Effector memory CD4-positive, alpha-beta T cell (primary cell): ENCODE results near the gene USP12.

Source experiments
- DNase-seq, 3 donors: peaks; one replicate each; pipeline ENCODE4 v3.0.0-alpha.2; 2020
- H3K27ac ChIP-seq: 2 replicates; pipeline ENCODE4 v1.7.0; 2013; ENCODE audit warnings: mild to moderate bottlenecking, low read length, moderate library complexity; ENCODE audit not compliant: insufficient read depth, poor library complexity, severe bottlenecking
- H3K27me3 ChIP-seq: replicated peaks from 2 replicates; pipeline ENCODE4 v1.7.0; 2013; ENCODE audit warnings: mild to moderate bottlenecking, low read length; ENCODE audit not compliant: insufficient read depth, control insufficient read depth, poor library complexity, severe bottlenecking
- H3K36me3 ChIP-seq: 2 replicates; pipeline ENCODE4 v1.7.0; 2013; ENCODE audit warnings: mild to moderate bottlenecking, low read length, moderate library complexity; ENCODE audit not compliant: control insufficient read depth, insufficient read depth
- H3K4me1 ChIP-seq: 2 replicates; pipeline ENCODE4 v1.7.0; 2013; ENCODE audit warnings: low read length, mild to moderate bottlenecking; ENCODE audit not compliant: control insufficient read depth, insufficient read depth, poor library complexity, severe bottlenecking
- H3K4me3 ChIP-seq: 2 replicates; pipeline ENCODE4 v1.7.0; 2013; ENCODE audit warnings: low read length, low read depth, mild to moderate bottlenecking; ENCODE audit not compliant: insufficient read depth, poor library complexity, severe bottlenecking
- H3K9me3 ChIP-seq: 2 replicates; pipeline ENCODE4 v1.7.0; 2013; ENCODE audit warnings: mild to moderate bottlenecking, low read length, moderate library complexity; ENCODE audit not compliant: control insufficient read depth

USP12 gene

GRCh38 chr13:27188239-27188638 is 16.6 kb upstream of the USP12 start:
- H3K9me3 ChIP-seq: no peaks in the 10 kb centered on the region
- no peaks in the 10 kb centered on the region for H3K4me1 ChIP-seq
- no peak overlapping the region for H3K27ac ChIP-seq
- DNase-seq: no peak
- no peak overlapping the region for H3K4me3 ChIP-seq
- no peaks in the 10 kb centered on the region for H3K27me3 ChIP-seq
- H3K36me3 ChIP-seq: no peaks in the 10 kb centered on the region

GRCh38 chr13:27186295-27186694 is 14.7 kb upstream of the USP12 start:
- Histone ChIP-seq H3K4me3 (no peak overlapping the region), H3K27ac (no peak overlapping the region), H3K9me3 (no peaks in the 10 kb centered on the region), H3K36me3 (no peaks in the 10 kb centered on the region), H3K4me1 (no peaks in the 10 kb centered on the region), H3K27me3 (no peaks in the 10 kb centered on the region)
- DNase-seq: no peak

- H3K27ac ChIP-seq: no peak overlapping the region
- no peaks in the 10 kb centered on the region for H3K9me3 ChIP-seq
- DNase-seq: no peak
- no peaks in the 10 kb centered on the region for H3K36me3 ChIP-seq
- H3K4me3 ChIP-seq: no peak overlapping the region
- no peaks in the 10 kb centered on the region for H3K27me3 ChIP-seq
- no peaks in the 10 kb centered on the region for H3K4me1 ChIP-seq
These were observed 12.0 kb upstream of the USP12 start for GRCh38 chr13:27183561-27184147.

GRCh38 chr13:27182844-27183497 is 11.4 kb upstream of the USP12 start:
- DNase-seq: no peak
- Histone ChIP-seq H3K36me3 (no peaks in the 10 kb centered on the region), H3K4me3 (no peak overlapping the region), H3K9me3 (no peaks in the 10 kb centered on the region), H3K27ac (no peak overlapping the region), H3K27me3 (no peaks in the 10 kb centered on the region), H3K4me1 (no peaks in the 10 kb centered on the region)

GRCh38 chr13:27182054-27182453 is 10.4 kb upstream of the USP12 start:
- Histone ChIP-seq H3K4me1 (no peaks in the 10 kb centered on the region), H3K27me3 (no peaks in the 10 kb centered on the region), H3K36me3 (no peaks in the 10 kb centered on the region), H3K9me3 (no peaks in the 10 kb centered on the region), H3K4me3 (no peak overlapping the region), H3K27ac (no peak overlapping the region)
- no peak for DNase-seq

GRCh38 chr13:27177852-27178251 is 6.2 kb upstream of the USP12 start:
- Histone ChIP-seq H3K36me3 (no peaks in the 10 kb centered on the region), H3K4me3 (no peak overlapping the region), H3K4me1 (no peaks in the 10 kb centered on the region), H3K9me3 (no peaks in the 10 kb centered on the region), H3K27me3 (no peaks in the 10 kb centered on the region), H3K27ac (no peak overlapping the region)
- no peak for DNase-seq

GRCh38 chr13:27176470-27177410 is 5.1 kb upstream of the USP12 start:
- Histone ChIP-seq H3K4me1 (no peaks in the 10 kb centered on the region), H3K9me3 (no peaks in the 10 kb centered on the region), H3K36me3 (no peaks in the 10 kb centered on the region), H3K27me3 (no peaks in the 10 kb centered on the region), H3K4me3 (no peak overlapping the region), H3K27ac (no peak overlapping the region)
- DNase-seq: no peak

- no peak overlapping the region for H3K4me3 ChIP-seq
- DNase-seq: no peak
These were observed 3.3 kb upstream of the USP12 start for GRCh38 chr13:27174766-27175455.

GRCh38 chr13:27172495-27172842 is 858 bp upstream of the USP12 start:
- H3K27ac ChIP-seq: peak overlapping the region; percentile 91
- H3K27me3 ChIP-seq: no peaks in the 10 kb centered on the region
- DNase-seq: no peak
- H3K9me3 ChIP-seq: no peaks in the 10 kb centered on the region
- no peaks in the 10 kb centered on the region for H3K36me3 ChIP-seq
- peaks cover 16% of the 10 kb centered on the region for H3K4me1 ChIP-seq
- H3K4me3 ChIP-seq: peak overlapping the region; percentile 83

More at GRCh38 chr13:27174766-27175455, 3.3 kb upstream of the USP12 start:
- H3K4me1 ChIP-seq: no peaks in the 10 kb centered on the region
- no peaks in the 10 kb centered on the region for H3K9me3 ChIP-seq
- no peaks in the 10 kb centered on the region for H3K36me3 ChIP-seq
- H3K27me3 ChIP-seq: no peaks in the 10 kb centered on the region
- no peak overlapping the region for H3K27ac ChIP-seq
